ENCODE results near the gene ANXA6. TPM values are rescaled to one million over a fixed set of nuclear protein-coding genes. Genes with fewer than 3 reads are reported as not detected.

Gene ANXA6
- total and polyA plus RNA-seq, 10 of the 15 experiments (the other 5 are each of a cell fraction or from before 2014, with no cell fraction given): 44.0 to 571 (median 465) TPM

GRCh38 chr5:151186538-151186937 is 29.0 kb upstream of the ANXA6 start:
- BruUV-seq (replicated peaks): no TSS peak
- no peaks in the 10 kb centered on the region for H3K79me2 ChIP-seq (ENCODE audit: control insufficient read depth, insufficient read depth, low read length)
- WGBS (ENCODE audit: insufficient coverage, insufficient replicate concordance, low lambda C conversion rate, missing lambda C conversion rate): 95% methylated on average over 4 of the region's 4 CpGs
- no peaks in the 10 kb centered on the region for H3K27me3 ChIP-seq (replicated peaks in 1 of 2; ENCODE audit: control insufficient read depth in 2 of 2, insufficient read depth in 2 of 2, low read length in 1 of 2)
- ChIA-PET CTCF (interaction anchor here (1.4 kb wide), 1 partner anchor 70 kb away, joined by 3 read pairs; no protein-coding TSS in a partner anchor), POLR2A (no interaction called here), RAD21 (ENCODE audit: unreplicated experiment) (no interaction called here), SMC1A (ENCODE audit: uncharacterized antibody, unreplicated experiment) (no interaction called here)
- H4K20me1 ChIP-seq (ENCODE audit: control insufficient read depth, insufficient read depth): no peaks in the 10 kb centered on the region
- intact Hi-C loops (cut with micrococcal nuclease; ENCODE audit: unreplicated experiment) (no loop called here), in situ Hi-C loops (cut with MboI) (no loop called here)
- H3K4me2 ChIP-seq (ENCODE audit: control insufficient read depth, insufficient read depth): no peak overlapping the region
- H3K36me3 ChIP-seq (ENCODE audit: control insufficient read depth in 2 of 2, insufficient read depth in 2 of 2, low read length in 1 of 2): peaks cover 20 to 22% of the 10 kb centered on the region in 2 experiments
- no peak overlapping the region for H3K27ac ChIP-seq (ENCODE audit: control insufficient read depth, insufficient read depth)
- no peaks in the 10 kb centered on the region for H3K4me1 ChIP-seq (ENCODE audit: control insufficient read depth, insufficient read depth, low read length)
- H2AFZ ChIP-seq (ENCODE audit: control insufficient read depth, low read depth, low read length): no peak overlapping the region
- H3K4me3 ChIP-seq: no peak overlapping the region
- ATAC-seq: no peak
- FAIRE-seq: no peak
- no peak overlapping the region for H3K9ac ChIP-seq (ENCODE audit: control insufficient read depth, insufficient read depth, low read length)
- DNase-seq (ENCODE audit: low read depth, low spot score): no peak
- H3K9me3 ChIP-seq (replicated peaks; ENCODE audit: control insufficient read depth, insufficient read depth, low read length): peaks cover 11% of the 10 kb centered on the region
- no peak for TF ChIP-seq TARDBP (IDR thresholded peaks at IDR 0.05; ENCODE audit: borderline replicate concordance)
- TF ChIP-seq KAT2A (conservative IDR thresholded peaks at IDR 0.05; ENCODE audit: control insufficient read depth, low read depth, low read length): no peak
- TF ChIP-seq ZNF207 (IDR thresholded peaks at IDR 0.05; ENCODE audit: borderline replicate concordance): no peak
- no peak for TF ChIP-seq KLF5 (IDR thresholded peaks at IDR 0.05; ENCODE audit: partially characterized antibody)
- TF ChIP-seq CTCF (IDR thresholded peaks at IDR 0.05 in 2 of 3, conservative IDR thresholded peaks at IDR 0.05 in 1 of 3; ENCODE audit: control insufficient read depth in 2 of 3, extremely low read depth in 1 of 3, insufficient read depth in 1 of 3, low read depth in 3 of 3, low read length in 3 of 3): no peak
- TF ChIP-seq MLLT1 (IDR thresholded peaks at IDR 0.05): no peak
- TF ChIP-seq POLR2AphosphoS2 (IDR thresholded peaks at IDR 0.05; ENCODE audit: low read depth, low read length): no peak
- TF ChIP-seq CEBPZ (IDR thresholded peaks at IDR 0.05; ENCODE audit: low read depth, low read length): no peak
- no peak for TF ChIP-seq SP1 (IDR thresholded peaks at IDR 0.05; ENCODE audit: low read depth, low read length)
- no peak for TF ChIP-seq IRF3 (IDR thresholded peaks at IDR 0.05)
- TF ChIP-seq MTA2 (IDR thresholded peaks at IDR 0.05; ENCODE audit: low read depth): no peak
- TF ChIP-seq CHD4 (IDR thresholded peaks at IDR 0.05): no peak
- no peak for TF ChIP-seq HDAC6 (IDR thresholded peaks at IDR 0.05; ENCODE audit: unreplicated experiment)
- TF ChIP-seq TCF3 (IDR thresholded peaks at IDR 0.05; ENCODE audit: borderline replicate concordance, insufficient read depth, low read depth, low read length): no peak
